ENCODE measurements around the gene ZBTB12.
A peak's percentile ranks its signal among the peaks of the same experiment; 100 is the strongest.
"Not testable (repeated sequence)": the region's sequence is repeated elsewhere in the genome, so short reads cannot be mapped to it uniquely, and the experiment has no call there.

ZBTB12 gene

GRCh38 chr6:31922942-31923341 lies 21.1 kb upstream of the ZBTB12 start:
- FAIRE-seq (no peak), DNase-seq (ENCODE audit: insufficient read length, low spot score) (no peak)

- no peak for FAIRE-seq
- no peak for DNase-seq (ENCODE audit: insufficient read length, low spot score)
Observed at GRCh38 chr6:31920811-31921210, 18.9 kb upstream of the ZBTB12 start.

GRCh38 chr6:31919624-31920303 lies 17.9 kb upstream of the ZBTB12 start:
- no peak for FAIRE-seq
- DNase-seq (ENCODE audit: insufficient read length, low spot score): no peak

GRCh38 chr6:31918069-31918720 lies 16.3 kb upstream of the ZBTB12 start:
- no peak for DNase-seq (ENCODE audit: insufficient read length, low spot score)
- FAIRE-seq: no peak

- no peak for FAIRE-seq
- DNase-seq (ENCODE audit: insufficient read length, low spot score): no peak
Observed at GRCh38 chr6:31915756-31916155, 13.9 kb upstream of the ZBTB12 start.

- FAIRE-seq: no peak
Observed at GRCh38 chr6:31915351-31915750, 13.5 kb upstream of the ZBTB12 start.

GRCh38 chr6:31911826-31912585 lies 10.1 kb upstream of the ZBTB12 start:
- FAIRE-seq: no peak
- DNase-seq (ENCODE audit: insufficient read length, low spot score): no peak

More at GRCh38 chr6:31915351-31915750, 13.5 kb upstream of the ZBTB12 start:
- DNase-seq (ENCODE audit: insufficient read length, low spot score): no peak

GRCh38 chr6:31909298-31909697 lies 7.4 kb upstream of the ZBTB12 start:
- FAIRE-seq; DNase-seq (ENCODE audit: insufficient read length, low spot score): not testable (repeated sequence)

GRCh38 chr6:31908791-31909190 lies 6.9 kb upstream of the ZBTB12 start:
- no peak for FAIRE-seq
- no peak for DNase-seq (ENCODE audit: insufficient read length, low spot score)

- FAIRE-seq; DNase-seq (ENCODE audit: insufficient read length, low spot score): not testable (repeated sequence)
Observed at GRCh38 chr6:31908255-31908654, 6.4 kb upstream of the ZBTB12 start.

GRCh38 chr6:31907158-31907813 lies 5.4 kb upstream of the ZBTB12 start:
- no peak for DNase-seq (ENCODE audit: insufficient read length, low spot score)
- no peak for FAIRE-seq

GRCh38 chr6:31906727-31907126 lies 4.8 kb upstream of the ZBTB12 start:
- FAIRE-seq; DNase-seq (ENCODE audit: insufficient read length, low spot score): not testable (repeated sequence)

- DNase-seq (ENCODE audit: insufficient read length, low spot score) (no peak), FAIRE-seq (no peak)
Observed at GRCh38 chr6:31906122-31906521, 4.2 kb upstream of the ZBTB12 start.

- FAIRE-seq: no peak
- DNase-seq (ENCODE audit: insufficient read length, low spot score): no peak
Observed at GRCh38 chr6:31905041-31905440, 3.2 kb upstream of the ZBTB12 start.

- FAIRE-seq (no peak), DNase-seq (ENCODE audit: insufficient read length, low spot score) (no peak)
Observed at GRCh38 chr6:31903957-31904356, 2.1 kb upstream of the ZBTB12 start.

- DNase-seq (ENCODE audit: insufficient read length, low spot score) (peak; percentile 60), FAIRE-seq (no peak)
Observed at GRCh38 chr6:31901415-31901952, 402 bp downstream of the ZBTB12 start.

GRCh38 chr6:31900917-31901414 lies 920 bp downstream of the ZBTB12 start:
- no peak for DNase-seq (ENCODE audit: insufficient read length, low spot score)

GRCh38 chr6:31899882-31900722 lies 1.8 kb downstream of the ZBTB12 start:
- FAIRE-seq (no peak), DNase-seq (ENCODE audit: insufficient read length, low spot score) (no peak)

More at GRCh38 chr6:31900917-31901414, 920 bp downstream of the ZBTB12 start:
- FAIRE-seq: no peak

GRCh38 chr6:31899215-31899614 lies 2.7 kb downstream of the ZBTB12 start:
- DNase-seq (ENCODE audit: insufficient read length, low spot score) (no peak), FAIRE-seq (no peak)

All from GM19239 (cell line).